Endothelial cell (in vitro differentiated cells): ENCODE measurements around the gene TMPRSS7. TPM values are rescaled to one million over a fixed set of nuclear protein-coding genes. Genes with fewer than 3 reads are reported as not detected.
"Not testable (repeated sequence)": the region's sequence is repeated elsewhere in the genome, so short reads cannot be mapped to it uniquely, and the experiment has no call there.

Source experiments
- DNase-seq: peaks from one replicate; pipeline ENCODE4 v3.0.0; 2021; ENCODE audit warnings: low spot score
- H3K27ac Mint-ChIP-seq: one replicate; pipeline ENCODE4 v1.8.0; 2021; ENCODE audit warnings: mixed read lengths, inconsistent platforms; ENCODE audit not compliant: unreplicated experiment
- H3K27me3 Mint-ChIP-seq: one replicate; pipeline ENCODE4 v1.8.0; 2021; ENCODE audit warnings: mild to moderate bottlenecking, moderate library complexity, mixed read lengths, inconsistent platforms; ENCODE audit not compliant: unreplicated experiment
- H3K36me3 Mint-ChIP-seq: one replicate; pipeline ENCODE4 v1.8.0; 2021; ENCODE audit warnings: mild to moderate bottlenecking, low read depth, mixed read lengths, inconsistent platforms; ENCODE audit not compliant: unreplicated experiment
- H3K4me1 Mint-ChIP-seq: one replicate; pipeline ENCODE4 v1.8.0; 2021; ENCODE audit warnings: mild to moderate bottlenecking, mixed read lengths, inconsistent platforms; ENCODE audit not compliant: unreplicated experiment
- H3K4me3 Mint-ChIP-seq: one replicate; pipeline ENCODE4 v1.8.0; 2021; ENCODE audit warnings: mild to moderate bottlenecking, mixed read lengths, inconsistent platforms; ENCODE audit not compliant: unreplicated experiment
- H3K9me3 Mint-ChIP-seq: one replicate; pipeline ENCODE4 v1.8.0; 2021; ENCODE audit warnings: mixed read lengths, inconsistent platforms; ENCODE audit not compliant: unreplicated experiment
- total RNA-seq: library from RNA; stranded (reverse); fragmentation: NEBNext Ultra II Directional; extraction: Animal tissue kit (Norgen Biotek cat#: 25700); gene quantifications from one replicate; pipeline ENCODE4 v1.2.1, GENCODE V29; 2021; ENCODE audit not compliant: unreplicated experiment
- TF ChIP-seq, protein P1 (sequence below): fragments of 200-600 bp; sonication (generic); IDR thresholded peaks from one replicate; pipeline ENCODE4 v1.5.0; 2021; ENCODE audit warnings: antibody characterized with exemption; ENCODE audit not compliant: unreplicated experiment

The TMPRSS7 gene
- total RNA-seq, 1 donor from 2014 or later: not detected

DNA sequence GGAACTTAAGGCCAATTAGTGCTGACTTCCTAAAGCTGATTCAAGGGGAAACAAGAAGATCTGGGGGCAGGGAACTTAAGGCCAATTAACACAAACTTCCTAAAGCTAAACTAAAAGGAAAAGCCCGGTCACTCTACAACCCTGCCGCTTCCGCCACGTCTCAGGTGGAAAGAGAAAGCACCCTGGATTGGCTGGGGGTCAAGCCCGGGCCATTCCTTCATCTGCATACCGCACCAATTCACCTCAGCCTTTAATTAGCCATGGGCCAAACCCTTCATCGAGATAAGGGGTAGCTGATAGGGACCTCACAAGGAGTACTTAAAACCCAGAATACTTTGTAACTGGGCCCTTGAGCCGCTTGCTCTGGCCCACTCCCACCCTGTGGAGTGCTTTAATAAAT, 14.4 kb downstream of the TMPRSS7 start:
- TF ChIP-seq, protein P1, sequence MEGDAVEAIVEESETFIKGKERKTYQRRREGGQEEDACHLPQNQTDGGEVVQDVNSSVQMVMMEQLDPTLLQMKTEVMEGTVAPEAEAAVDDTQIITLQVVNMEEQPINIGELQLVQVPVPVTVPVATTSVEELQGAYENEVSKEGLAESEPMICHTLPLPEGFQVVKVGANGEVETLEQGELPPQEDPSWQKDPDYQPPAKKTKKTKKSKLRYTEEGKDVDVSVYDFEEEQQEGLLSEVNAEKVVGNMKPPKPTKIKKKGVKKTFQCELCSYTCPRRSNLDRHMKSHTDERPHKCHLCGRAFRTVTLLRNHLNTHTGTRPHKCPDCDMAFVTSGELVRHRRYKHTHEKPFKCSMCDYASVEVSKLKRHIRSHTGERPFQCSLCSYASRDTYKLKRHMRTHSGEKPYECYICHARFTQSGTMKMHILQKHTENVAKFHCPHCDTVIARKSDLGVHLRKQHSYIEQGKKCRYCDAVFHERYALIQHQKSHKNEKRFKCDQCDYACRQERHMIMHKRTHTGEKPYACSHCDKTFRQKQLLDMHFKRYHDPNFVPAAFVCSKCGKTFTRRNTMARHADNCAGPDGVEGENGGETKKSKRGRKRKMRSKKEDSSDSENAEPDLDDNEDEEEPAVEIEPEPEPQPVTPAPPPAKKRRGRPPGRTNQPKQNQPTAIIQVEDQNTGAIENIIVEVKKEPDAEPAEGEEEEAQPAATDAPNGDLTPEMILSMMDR: no peak
- no peaks in the 10 kb centered on the region for H3K27me3 Mint-ChIP-seq
- no peaks in the 10 kb centered on the region for H3K36me3 Mint-ChIP-seq
- H3K9me3 Mint-ChIP-seq: no peaks in the 10 kb centered on the region
- H3K4me1 Mint-ChIP-seq: peaks cover 41% of the 10 kb centered on the region
- DNase-seq: no peak
- H3K4me3 Mint-ChIP-seq: no peak overlapping the region
- no peak overlapping the region for H3K27ac Mint-ChIP-seq

- H3K27ac Mint-ChIP-seq: peak overlapping the region; percentile 69
- peaks cover 3% of the 10 kb centered on the region for H3K27me3 Mint-ChIP-seq
- no peaks in the 10 kb centered on the region for H3K9me3 Mint-ChIP-seq
- TF ChIP-seq, protein P1: no peak
- no peaks in the 10 kb centered on the region for H3K36me3 Mint-ChIP-seq
- no peak overlapping the region for H3K4me3 Mint-ChIP-seq
- H3K4me1 Mint-ChIP-seq: peaks cover 46% of the 10 kb centered on the region
- DNase-seq: no peak
Measured at GRCh38 chr3:112053229-112053628, 18.7 kb downstream of the TMPRSS7 start.

DNA sequence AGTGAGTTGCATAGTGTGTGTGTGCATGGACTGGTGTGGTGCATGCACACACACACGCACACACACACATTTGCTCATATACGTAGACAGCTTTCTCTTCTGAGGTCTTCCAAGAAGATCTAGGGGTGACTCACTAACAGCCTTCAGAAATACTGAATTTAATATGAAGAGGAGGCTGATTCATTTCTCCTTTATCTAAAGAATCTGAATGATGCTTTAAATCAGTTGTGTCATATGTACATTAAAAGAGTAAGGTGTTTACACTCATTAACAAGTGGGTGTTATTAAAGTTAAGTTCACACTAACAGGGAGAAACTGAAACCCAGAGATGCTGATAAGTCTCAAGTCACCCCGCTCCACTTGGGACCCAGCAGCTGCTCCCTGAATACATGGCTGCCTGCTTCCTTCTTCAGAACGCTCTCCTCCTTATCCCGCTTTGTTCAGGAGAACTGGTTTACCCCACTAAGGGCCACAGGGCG, 22.0 kb downstream of the TMPRSS7 start:
- TF ChIP-seq, protein P1: no peak
- DNase-seq: no peak
- Mint-ChIP-seq H3K4me3 (no peak overlapping the region), H3K36me3 (no peaks in the 10 kb centered on the region), H3K4me1 (peaks cover 29% of the 10 kb centered on the region), H3K9me3 (no peaks in the 10 kb centered on the region), H3K27ac (no peak overlapping the region), H3K27me3 (peaks cover 3% of the 10 kb centered on the region)

GRCh38 chr3:112059497-112059896, 25.0 kb downstream of the TMPRSS7 start:
- DNase-seq: no peak
- H3K27me3 Mint-ChIP-seq: peaks cover 3% of the 10 kb centered on the region
- no peaks in the 10 kb centered on the region for H3K9me3 Mint-ChIP-seq
- H3K27ac Mint-ChIP-seq: no peak overlapping the region
- TF ChIP-seq, protein P1: no peak
- H3K36me3 Mint-ChIP-seq: no peaks in the 10 kb centered on the region
- peaks cover 7% of the 10 kb centered on the region for H3K4me1 Mint-ChIP-seq
- no peak overlapping the region for H3K4me3 Mint-ChIP-seq

DNA sequence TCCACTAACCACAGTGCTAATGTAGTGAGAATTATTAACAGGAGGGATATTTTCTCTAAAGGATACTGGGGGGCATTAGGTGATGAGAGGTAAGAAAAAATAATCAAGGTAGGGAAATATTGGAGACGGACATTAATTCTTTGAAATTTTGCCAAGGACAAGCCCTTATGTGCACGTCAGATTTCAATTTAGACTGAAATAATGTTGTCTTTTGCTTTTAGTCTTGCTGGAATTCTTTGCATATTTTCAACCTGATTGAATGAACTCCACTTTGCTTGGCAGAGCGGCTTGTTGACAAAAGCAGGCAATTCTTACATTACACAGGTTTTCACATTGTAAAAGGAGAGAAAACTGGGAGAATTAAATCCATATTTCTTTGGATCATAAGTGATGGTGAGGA, 26.6 kb downstream of the TMPRSS7 start:
- TF ChIP-seq, protein P1: no peak
- DNase-seq: no peak
- no peak overlapping the region for H3K4me3 Mint-ChIP-seq

GRCh38 chr3:112072387-112073060, 38.0 kb downstream of the TMPRSS7 start:
- not testable (repeated sequence) for H3K36me3 Mint-ChIP-seq, H3K9me3 Mint-ChIP-seq, DNase-seq, H3K27me3 Mint-ChIP-seq, H3K4me1 Mint-ChIP-seq, H3K27ac Mint-ChIP-seq, H3K4me3 Mint-ChIP-seq

More for the DNA sequence above, 26.6 kb downstream of the TMPRSS7 start:
- peaks cover 4% of the 10 kb centered on the region for H3K4me1 Mint-ChIP-seq
- H3K36me3 Mint-ChIP-seq: no peaks in the 10 kb centered on the region
- H3K27ac Mint-ChIP-seq: no peak overlapping the region
- H3K27me3 Mint-ChIP-seq: peaks cover 3% of the 10 kb centered on the region
- H3K9me3 Mint-ChIP-seq: no peaks in the 10 kb centered on the region
